H9 (cell line): ENCODE results near the gene FDPS. TPM values are rescaled to one million over a fixed set of nuclear protein-coding genes. Genes with fewer than 3 reads are reported as not detected.

ENCODE experiments used
- DNase-seq: peaks from one replicate; pipeline ENCODE4 v3.0.0-alpha.2; 2017
- H2AFZ ChIP-seq: one replicate; pipeline ENCODE4 v1.6.1; 2013; ENCODE audit warnings: mild to moderate bottlenecking, low read length, control low read depth, moderate library complexity
- H2AK5ac ChIP-seq: 2 replicates; pipeline ENCODE4 v1.6.1; 2013; ENCODE audit warnings: low read length, control low read depth, mixed read lengths; ENCODE audit not compliant: insufficient read length
- H2BK120ac ChIP-seq: one replicate; pipeline ENCODE4 v1.6.1; 2013; ENCODE audit warnings: low read depth, mild to moderate bottlenecking, low read length, control low read depth, inconsistent platforms; ENCODE audit not compliant: poor library complexity, severe bottlenecking
- H2BK12ac ChIP-seq: 2 replicates; pipeline ENCODE4 v1.6.1; 2013; ENCODE audit warnings: low read length, control low read depth, mixed read lengths, low read depth; ENCODE audit not compliant: insufficient read length
- H2BK15ac ChIP-seq: 2 replicates; pipeline ENCODE4 v1.6.1; 2013; ENCODE audit warnings: low read depth, low read length, control low read depth
- H2BK20ac ChIP-seq: one replicate; pipeline ENCODE4 v1.6.1; 2013; ENCODE audit warnings: low read depth, mild to moderate bottlenecking, low read length, control low read depth, inconsistent platforms; ENCODE audit not compliant: poor library complexity, severe bottlenecking
- H2BK5ac ChIP-seq: 2 replicates; pipeline ENCODE4 v1.6.1; 2013; ENCODE audit warnings: low read length, control low read depth, mixed read lengths; ENCODE audit not compliant: insufficient read length
- H3K14ac ChIP-seq: 2 replicates; pipeline ENCODE4 v1.6.1; 2013; ENCODE audit warnings: low read length, control low read depth; ENCODE audit not compliant: insufficient read depth
- H3K18ac ChIP-seq: 2 replicates; pipeline ENCODE4 v1.6.1; 2013; ENCODE audit warnings: low read depth, mild to moderate bottlenecking, mixed read lengths, low read length, control low read depth; ENCODE audit not compliant: insufficient read length
- H3K23ac ChIP-seq: 2 replicates; pipeline ENCODE4 v1.6.1; 2013; ENCODE audit warnings: low read length, control low read depth, mixed read lengths, low read depth; ENCODE audit not compliant: insufficient read length
- H3K23me2 ChIP-seq: 2 replicates; pipeline ENCODE4 v1.6.1; 2013; ENCODE audit warnings: low read depth, mild to moderate bottlenecking, mixed read lengths, low read length, control low read depth; ENCODE audit not compliant: insufficient read length, poor library complexity, severe bottlenecking
- H3K27ac ChIP-seq: 2 replicates; pipeline ENCODE4 v1.5.1; 2013; ENCODE audit warnings: low read length, control low read depth, mixed read lengths, low read depth; ENCODE audit not compliant: insufficient read length
- H3K27me3 ChIP-seq: 2 replicates; pipeline ENCODE4 v1.6.1; 2013; ENCODE audit warnings: low read length, control low read depth, inconsistent platforms; ENCODE audit not compliant: insufficient read depth
- H3K4ac ChIP-seq: 2 replicates; pipeline ENCODE4 v1.6.1; 2013; ENCODE audit warnings: low read depth, mild to moderate bottlenecking, control low read depth, inconsistent platforms, low read length, moderate library complexity
- H3K4me1 ChIP-seq: 2 replicates; pipeline ENCODE4 v1.6.1; 2013; ENCODE audit warnings: low read length, control low read depth, inconsistent platforms; ENCODE audit not compliant: insufficient read depth
- H3K4me2 ChIP-seq: 2 replicates; pipeline ENCODE4 v1.6.1; 2013; ENCODE audit warnings: low read length, control low read depth, mixed read lengths; ENCODE audit not compliant: insufficient read length, insufficient read depth
- H3K56ac ChIP-seq: 2 replicates; pipeline ENCODE4 v1.6.1; 2013; ENCODE audit warnings: low read depth, mild to moderate bottlenecking, mixed read lengths, low read length, control low read depth; ENCODE audit not compliant: insufficient read length
- H3K79me1 ChIP-seq: 2 replicates; pipeline ENCODE4 v1.6.1; 2013; ENCODE audit warnings: low read depth, mild to moderate bottlenecking, moderate library complexity, low read length, control low read depth, inconsistent platforms; ENCODE audit not compliant: insufficient read depth, poor library complexity, severe bottlenecking
- H3K79me2 ChIP-seq: 2 replicates; pipeline ENCODE4 v1.6.1; 2013; ENCODE audit warnings: low read length, control low read depth, inconsistent platforms; ENCODE audit not compliant: insufficient read depth
- H3K9ac ChIP-seq: 2 replicates; pipeline ENCODE4 v1.6.1; 2013; ENCODE audit warnings: low read length, control low read depth, mixed read lengths; ENCODE audit not compliant: insufficient read length; ENCODE audit errors: extremely low read depth
- H3K9me3 ChIP-seq: one replicate; pipeline ENCODE4 v1.6.1; 2013; ENCODE audit warnings: low read depth, low read length, inconsistent platforms; ENCODE audit not compliant: control insufficient read depth
- H3T11ph ChIP-seq: one replicate; pipeline ENCODE4 v1.6.1; 2013; ENCODE audit warnings: mild to moderate bottlenecking, low read length, control low read depth, inconsistent platforms
- H4K20me1 ChIP-seq: one replicate; pipeline ENCODE4 v1.6.1; 2013; ENCODE audit not compliant: control insufficient read depth, insufficient read length, insufficient read depth
- H4K5ac ChIP-seq: 2 replicates; pipeline ENCODE4 v1.6.1; 2013; ENCODE audit warnings: low read depth, mild to moderate bottlenecking, mixed read lengths, low read length, control low read depth; ENCODE audit not compliant: insufficient read length
- H4K8ac ChIP-seq: replicated peaks from 2 replicates; pipeline ENCODE4 v1.6.1; 2013; ENCODE audit warnings: low read length, control low read depth, mixed read lengths, low read depth; ENCODE audit not compliant: insufficient read length
- H4K91ac ChIP-seq: 2 replicates; pipeline ENCODE4 v1.6.1; 2013; ENCODE audit warnings: low read depth, mild to moderate bottlenecking, moderate library complexity, mixed read lengths, low read length, control low read depth; ENCODE audit not compliant: insufficient read length
- H3K27ac Mint-ChIP-seq, 3 experiments: 2 replicates in 2 of 3; 3 replicates in 1 of 3; pipeline ENCODE4 v1.8.0; 2020 to 2021; ENCODE audit warnings: mixed read lengths in 3 of 3, mild to moderate bottlenecking in 1 of 3, moderate library complexity in 1 of 3
- H3K27me3 Mint-ChIP-seq: 2 replicates; pipeline ENCODE4 v1.8.0; 2021; ENCODE audit warnings: low read depth, mild to moderate bottlenecking, moderate library complexity, mixed read lengths
- H3K36me3 Mint-ChIP-seq, 3 experiments: 2 replicates in 2 of 3; 3 replicates in 1 of 3; pipeline ENCODE4 v1.8.0; 2020 to 2021; ENCODE audit warnings: low read depth in 3 of 3, mixed read lengths in 3 of 3; ENCODE audit not compliant: insufficient read depth in 1 of 3
- H3K4me1 Mint-ChIP-seq, 2 experiments: 2 replicates each; pipeline ENCODE4 v1.8.0; 2020; ENCODE audit warnings: mixed read lengths in 2 of 2
- H3K4me3 Mint-ChIP-seq, 2 experiments: 2 replicates in 1 of 2; 3 replicates in 1 of 2; pipeline ENCODE4 v1.8.0; 2020 to 2021; ENCODE audit warnings: mild to moderate bottlenecking in 2 of 2, mixed read lengths in 2 of 2, moderate library complexity in 1 of 2
- H3K9me3 Mint-ChIP-seq, 2 experiments: 2 replicates in 1 of 2; 3 replicates in 1 of 2; pipeline ENCODE4 v1.8.0; 2020; ENCODE audit warnings: mild to moderate bottlenecking in 2 of 2, mixed read lengths in 2 of 2, moderate library complexity in 1 of 2
- CTCF ChIP-seq: fragments of 200-600 bp; sonication (generic); conservative IDR thresholded peaks from 3 replicates; pipeline ENCODE4 v1.8.0; 2021; ENCODE audit warnings: antibody characterized with exemption, mild to moderate bottlenecking
- WGBS: extraction: QIAGEN DNeasy Blood & Tissue Kit; methylation state at CpG from one replicate; pipeline ENCODE4 v1.1.7; 2013; ENCODE audit warnings: missing lambda C conversion rate, low lambda C conversion rate, mixed read lengths; ENCODE audit not compliant: insufficient read length; ENCODE audit errors: extremely low coverage; 5-methylcytosine and 5-hydroxymethylcytosine counted together
- total RNA-seq: library from RNA; stranded (reverse); gene quantifications from 2 replicates; pipeline ENCODE4 v1.2.1, GENCODE V29; 2021

FDPS gene
- total RNA-seq, 1 experiment from 2014 or later, result 273 TPM

DNA sequence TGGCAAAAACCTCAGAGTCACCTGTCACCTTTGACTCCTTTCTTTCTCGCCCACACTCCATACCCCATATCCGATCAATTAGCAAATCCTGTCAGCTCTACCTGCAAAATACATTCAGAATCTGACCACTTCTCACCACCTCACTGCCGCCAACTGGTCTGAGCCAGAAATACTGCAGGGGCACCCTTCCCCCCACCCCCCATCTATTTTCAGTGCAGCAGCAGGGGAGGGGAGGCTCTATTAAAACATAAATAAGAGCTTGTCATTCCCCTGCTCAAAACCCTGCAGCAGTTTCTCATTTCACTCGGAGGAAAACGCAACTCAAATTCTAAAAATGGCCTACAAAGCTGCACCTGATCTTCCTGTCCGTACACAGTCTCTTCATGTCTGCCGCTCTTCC lies 11.3 kb upstream of the FDPS start:
- H3K79me2 ChIP-seq, result no peaks in the 10 kb centered on the region
- no peak overlapping the region for H2BK15ac ChIP-seq
- peaks cover 12% of the 10 kb centered on the region for H3K23me2 ChIP-seq
- no peak overlapping the region for H3K23ac ChIP-seq
- Mint-ChIP-seq H3K27me3 (peaks cover 18% of the 10 kb centered on the region), H3K4me1 (peaks cover 16 to 32% of the 10 kb centered on the region in 2 experiments), H3K36me3 (no peaks in the 10 kb centered on the region), H3K4me3 (no peak overlapping the region), H3K9me3 (no peaks in the 10 kb centered on the region; a peak in 1 of 5 replicates), H3K27ac (peak overlapping the region in 1 of 3 experiments; percentile 15; a peak in 1 of 7 replicates)
- no peak for DNase-seq
- H3K4me2 ChIP-seq, result no peak overlapping the region
- H2AFZ ChIP-seq, result no peak overlapping the region
- H2BK5ac ChIP-seq, result no peak overlapping the region
- no peak overlapping the region for H3T11ph ChIP-seq
- H3K27ac ChIP-seq, result no peak overlapping the region
- WGBS, result no CpG with 5 or more reads among the region's 7 CpGs
- H3K9me3 ChIP-seq, result no peaks in the 10 kb centered on the region
- H3K18ac ChIP-seq, result no peak overlapping the region
- H3K4ac ChIP-seq, result no peak overlapping the region
- no peak overlapping the region for H4K5ac ChIP-seq
- H3K14ac ChIP-seq, result no peak overlapping the region
- TF ChIP-seq CTCF, result no peak
- no peak overlapping the region for H2BK120ac ChIP-seq
- H3K79me1 ChIP-seq, result no peaks in the 10 kb centered on the region
- no peak overlapping the region for H2BK12ac ChIP-seq
- no peak overlapping the region for H3K56ac ChIP-seq
- H2AK5ac ChIP-seq, result no peak overlapping the region
- H3K9ac ChIP-seq, result no peak overlapping the region
- no peak overlapping the region for H4K8ac ChIP-seq
- H4K91ac ChIP-seq, result no peak overlapping the region
- no peaks in the 10 kb centered on the region for H4K20me1 ChIP-seq
- no peaks in the 10 kb centered on the region; the same call in 1 of the 2 replicates for H3K4me1 ChIP-seq
- no peaks in the 10 kb centered on the region; the same call in 1 of the 2 replicates for H3K27me3 ChIP-seq
- H2BK20ac ChIP-seq, result no peak overlapping the region
